DMS 273 treated with DMSO at 0.1 percent for 48 hours (cell line): ENCODE data around the gene POLR3H.

Experiments
- DNase-seq: peaks from one replicate; lab custom pipeline; 2025; lab: John Stamatoyannopoulos, UW

Gene POLR3H

GRCh38 chr22:41516462-41516861 is 27.8 kb downstream of the POLR3H start:
- no peak for DNase-seq

GRCh38 chr22:41513391-41513790 is 30.9 kb downstream of the POLR3H start:
- no peak for DNase-seq

- DNase-seq = no peak
Observed at GRCh38 chr22:41512421-41513194, 31.7 kb downstream of the POLR3H start.

GRCh38 chr22:41511521-41511968 is 32.7 kb downstream of the POLR3H start:
- no peak for DNase-seq

- no peak for DNase-seq
Observed at GRCh38 chr22:41508770-41509170, 35.5 kb downstream of the POLR3H start.

GRCh38 chr22:41507330-41508063 is 36.8 kb downstream of the POLR3H start:
- no peak for DNase-seq

- DNase-seq = no peak
Observed at GRCh38 chr22:41505511-41506220, 38.6 kb downstream of the POLR3H start.

- DNase-seq = no peak
Observed at GRCh38 chr22:41504816-41505215, 39.5 kb downstream of the POLR3H start.

- DNase-seq = no peak
Observed at GRCh38 chr22:41504397-41504796, 39.9 kb downstream of the POLR3H start.

GRCh38 chr22:41501209-41501608 is 43.1 kb downstream of the POLR3H start:
- no peak for DNase-seq

GRCh38 chr22:41500303-41500702 is 44.0 kb downstream of the POLR3H start:
- no peak for DNase-seq

GRCh38 chr22:41499624-41500280 is 44.5 kb downstream of the POLR3H start:
- no peak for DNase-seq

GRCh38 chr22:41498303-41498835 is 45.9 kb downstream of the POLR3H start:
- no peak for DNase-seq

- no peak for DNase-seq
Observed at GRCh38 chr22:41491374-41492100, 52.7 kb downstream of the POLR3H start.

GRCh38 chr22:41488596-41489385 is 55.5 kb downstream of the POLR3H start:
- DNase-seq = no peak

GRCh38 chr22:41488076-41488475 is 56.2 kb downstream of the POLR3H start:
- no peak for DNase-seq

- DNase-seq = no peak
Observed at GRCh38 chr22:41487037-41487935, 57.0 kb downstream of the POLR3H start.

- DNase-seq = no peak
Observed at GRCh38 chr22:41485033-41485432, 59.2 kb downstream of the POLR3H start.

- no peak for DNase-seq
Observed at GRCh38 chr22:41482319-41482935, 61.8 kb downstream of the POLR3H start.
